ENCODE data around the gene CARD10. TPM values are rescaled to one million over a fixed set of nuclear protein-coding genes. Genes with fewer than 3 reads are reported as not detected.
A peak's percentile ranks its signal among the peaks of the same experiment; 100 is the strongest.

The CARD10 gene
- total RNA-seq, 1 donor from 2014 or later: 9.9 TPM

DNA sequence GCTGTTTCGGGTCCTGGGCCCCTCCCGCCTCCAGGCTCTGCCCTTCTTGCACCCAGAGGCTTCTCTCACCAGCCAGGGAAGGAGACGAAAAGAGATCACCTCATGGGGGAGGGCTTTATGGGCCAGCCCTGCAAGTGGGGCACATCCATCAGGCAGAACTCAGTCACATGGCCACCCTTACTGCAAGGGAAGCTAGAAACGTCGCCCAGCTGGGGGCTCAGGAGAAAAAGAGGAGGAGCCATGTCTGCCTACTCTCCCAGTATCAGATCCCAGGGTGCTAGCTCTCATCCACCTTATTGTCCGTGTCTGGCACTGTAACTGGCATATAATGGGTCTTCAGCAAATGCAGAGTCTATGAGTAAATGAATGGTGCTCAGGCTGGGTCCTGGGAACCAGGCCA, 57.3 kb downstream of the CARD10 start:
- H3K4me1 Mint-ChIP-seq (ENCODE audit: unreplicated experiment): no peaks in the 10 kb centered on the region
- no peaks in the 10 kb centered on the region for H3K9me3 Mint-ChIP-seq
- TF ChIP-seq, protein P1, sequence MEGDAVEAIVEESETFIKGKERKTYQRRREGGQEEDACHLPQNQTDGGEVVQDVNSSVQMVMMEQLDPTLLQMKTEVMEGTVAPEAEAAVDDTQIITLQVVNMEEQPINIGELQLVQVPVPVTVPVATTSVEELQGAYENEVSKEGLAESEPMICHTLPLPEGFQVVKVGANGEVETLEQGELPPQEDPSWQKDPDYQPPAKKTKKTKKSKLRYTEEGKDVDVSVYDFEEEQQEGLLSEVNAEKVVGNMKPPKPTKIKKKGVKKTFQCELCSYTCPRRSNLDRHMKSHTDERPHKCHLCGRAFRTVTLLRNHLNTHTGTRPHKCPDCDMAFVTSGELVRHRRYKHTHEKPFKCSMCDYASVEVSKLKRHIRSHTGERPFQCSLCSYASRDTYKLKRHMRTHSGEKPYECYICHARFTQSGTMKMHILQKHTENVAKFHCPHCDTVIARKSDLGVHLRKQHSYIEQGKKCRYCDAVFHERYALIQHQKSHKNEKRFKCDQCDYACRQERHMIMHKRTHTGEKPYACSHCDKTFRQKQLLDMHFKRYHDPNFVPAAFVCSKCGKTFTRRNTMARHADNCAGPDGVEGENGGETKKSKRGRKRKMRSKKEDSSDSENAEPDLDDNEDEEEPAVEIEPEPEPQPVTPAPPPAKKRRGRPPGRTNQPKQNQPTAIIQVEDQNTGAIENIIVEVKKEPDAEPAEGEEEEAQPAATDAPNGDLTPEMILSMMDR (conservative IDR thresholded peaks at IDR 0.05): no peak
- DNase-seq (ENCODE audit: extremely low spot score, unreplicated experiment): no peak
- peaks cover 61% of the 10 kb centered on the region for H3K27me3 Mint-ChIP-seq
- H3K4me3 Mint-ChIP-seq: no peak overlapping the region
- no peaks in the 10 kb centered on the region for H3K36me3 Mint-ChIP-seq
- no peak overlapping the region for H3K27ac Mint-ChIP-seq

DNA sequence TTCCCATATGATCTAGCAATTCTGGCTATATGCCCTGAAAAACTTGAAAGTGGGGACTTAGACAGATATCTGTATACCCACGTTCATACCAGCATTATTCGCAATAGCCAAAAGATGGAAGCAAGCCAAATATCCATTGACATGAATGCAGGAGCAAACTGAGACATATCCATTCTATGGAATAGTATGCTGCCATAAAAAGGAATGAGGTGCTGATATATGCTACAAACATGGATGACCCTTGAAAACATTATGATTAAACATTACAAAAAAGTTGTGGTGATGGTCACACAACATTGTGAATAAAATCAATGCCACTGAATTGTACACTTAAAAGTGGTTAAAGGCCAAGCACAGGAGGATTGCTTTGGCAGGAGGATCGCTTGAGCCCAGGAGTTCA, 58.5 kb downstream of the CARD10 start:
- Mint-ChIP-seq H3K4me1 (ENCODE audit: unreplicated experiment) (peaks cover 8% of the 10 kb centered on the region), H3K27ac (no peak overlapping the region), H3K27me3 (peaks cover 57% of the 10 kb centered on the region), H3K9me3 (no peaks in the 10 kb centered on the region), H3K4me3 (no peak overlapping the region), H3K36me3 (no peaks in the 10 kb centered on the region)
- no peak for DNase-seq (ENCODE audit: extremely low spot score, unreplicated experiment)
- TF ChIP-seq, protein P1 (conservative IDR thresholded peaks at IDR 0.05): no peak

DNA sequence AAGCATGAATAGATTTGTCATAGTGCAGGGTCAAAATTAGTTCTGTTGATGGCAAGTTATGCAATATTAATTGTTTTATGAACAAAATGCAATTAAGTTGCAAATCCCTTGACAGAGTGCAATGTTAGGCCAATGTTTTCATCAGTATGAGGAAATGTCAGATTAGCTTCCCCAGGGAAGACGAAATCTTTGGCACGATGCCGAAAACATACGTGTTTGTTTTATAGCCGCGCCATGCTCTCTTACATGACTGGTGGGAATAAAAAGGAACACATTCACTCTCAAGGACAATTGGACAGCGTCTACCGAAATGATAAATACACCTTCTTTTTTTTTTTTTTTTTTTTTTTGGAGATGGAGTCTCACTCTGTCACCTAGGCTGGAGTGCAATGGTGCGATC, 60.0 kb downstream of the CARD10 start:
- no peak overlapping the region for H3K4me3 Mint-ChIP-seq
- no peaks in the 10 kb centered on the region for H3K36me3 Mint-ChIP-seq
- DNase-seq (ENCODE audit: extremely low spot score, unreplicated experiment): no peak
- H3K4me1 Mint-ChIP-seq (ENCODE audit: unreplicated experiment): peaks cover 19% of the 10 kb centered on the region
- TF ChIP-seq, protein P1 (conservative IDR thresholded peaks at IDR 0.05): no peak
- peaks cover 57% of the 10 kb centered on the region for H3K27me3 Mint-ChIP-seq
- H3K9me3 Mint-ChIP-seq: no peaks in the 10 kb centered on the region
- H3K27ac Mint-ChIP-seq: no peak overlapping the region

DNA sequence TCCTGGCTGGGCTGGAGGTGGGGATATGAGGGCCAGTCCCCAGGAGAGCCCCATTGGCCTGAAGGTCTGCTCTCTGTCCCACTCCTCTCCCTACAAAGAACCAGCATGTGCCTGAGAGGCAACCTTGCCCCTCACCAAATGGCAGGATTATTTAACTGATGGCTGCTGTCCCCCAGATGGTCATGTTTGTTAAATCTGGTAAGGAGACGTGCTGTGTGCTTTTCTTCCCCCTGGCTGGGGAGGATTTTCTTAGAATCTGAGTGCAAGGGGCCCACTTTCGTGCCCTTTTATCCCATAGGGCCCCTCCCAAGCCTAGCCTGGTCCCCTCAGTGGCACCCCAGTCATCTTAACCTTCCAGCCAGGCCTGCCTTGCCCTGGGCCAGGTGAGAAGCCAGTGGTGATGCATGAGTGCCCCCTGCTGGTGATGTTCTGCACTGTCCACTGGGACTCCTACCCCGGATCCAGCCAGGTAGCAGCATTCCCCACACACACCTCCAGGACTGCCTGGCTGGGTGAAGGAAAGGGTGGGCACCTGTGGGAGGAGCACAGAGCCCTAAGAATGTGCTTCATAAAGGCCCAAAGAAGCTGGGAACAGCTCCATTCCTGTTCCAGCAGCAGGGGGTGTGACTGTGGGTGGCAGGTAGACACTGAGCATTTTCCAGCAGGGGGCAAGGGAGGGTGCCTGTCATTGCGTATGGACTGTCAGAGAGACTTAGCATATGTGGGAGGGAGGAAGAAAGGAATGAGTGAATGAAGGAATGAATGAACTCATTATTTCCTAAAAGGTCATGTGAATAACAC, 61.9 kb downstream of the CARD10 start:
- peak; percentile 88 for DNase-seq (ENCODE audit: extremely low spot score, unreplicated experiment)
- H3K4me3 Mint-ChIP-seq: no peak overlapping the region
- H3K9me3 Mint-ChIP-seq: no peaks in the 10 kb centered on the region
- TF ChIP-seq, protein P1 (conservative IDR thresholded peaks at IDR 0.05): peak; percentile 97
- H3K27ac Mint-ChIP-seq: peak overlapping the region; percentile 70
- no peaks in the 10 kb centered on the region for H3K36me3 Mint-ChIP-seq
- H3K4me1 Mint-ChIP-seq (ENCODE audit: unreplicated experiment): peaks cover 19% of the 10 kb centered on the region
- H3K27me3 Mint-ChIP-seq: peaks cover 51% of the 10 kb centered on the region

DNA sequence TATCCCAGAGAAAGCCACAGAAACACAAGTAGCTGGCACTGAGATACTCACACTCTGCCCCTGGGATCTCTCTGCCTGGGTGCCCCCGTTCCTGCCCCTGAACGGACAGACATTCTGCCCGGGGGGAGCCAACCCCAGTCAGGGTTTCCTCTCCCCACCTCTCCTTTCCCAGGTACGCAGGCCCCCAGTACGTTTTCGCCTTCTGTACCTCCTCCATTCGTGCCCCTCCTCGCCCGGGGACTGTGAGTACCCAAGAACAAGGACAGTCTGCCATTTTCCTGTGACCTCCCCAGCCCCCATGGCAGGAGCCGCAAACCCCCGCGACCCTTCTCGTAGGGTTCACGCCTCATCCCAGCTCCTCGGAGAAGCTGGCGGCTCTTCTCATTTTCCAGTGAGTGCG, 62.9 kb downstream of the CARD10 start:
- H3K4me3 Mint-ChIP-seq: no peak overlapping the region
- DNase-seq (ENCODE audit: extremely low spot score, unreplicated experiment): no peak
- TF ChIP-seq, protein P1 (conservative IDR thresholded peaks at IDR 0.05): no peak
- no peaks in the 10 kb centered on the region for H3K9me3 Mint-ChIP-seq
- H3K27ac Mint-ChIP-seq: no peak overlapping the region
- H3K36me3 Mint-ChIP-seq: no peaks in the 10 kb centered on the region
- peaks cover 19% of the 10 kb centered on the region for H3K4me1 Mint-ChIP-seq (ENCODE audit: unreplicated experiment)
- peaks cover 45% of the 10 kb centered on the region for H3K27me3 Mint-ChIP-seq

Data from type B pancreatic cell (in vitro differentiated cells).